HG02571 (cell line): ENCODE results near the gene TMC1.
"Not testable (repeated sequence)": the region's sequence is repeated elsewhere in the genome, so short reads cannot be mapped to it uniquely, and the experiment has no call there.

Experiments
- ATAC-seq: cut with Tn5 transposase; IDR thresholded peaks from one replicate; pipeline ENCODE4 v1.9.1; 2021; ENCODE audit warnings: mild to moderate bottlenecking, moderate library complexity; ENCODE audit not compliant: unreplicated experiment

Gene TMC1

DNA sequence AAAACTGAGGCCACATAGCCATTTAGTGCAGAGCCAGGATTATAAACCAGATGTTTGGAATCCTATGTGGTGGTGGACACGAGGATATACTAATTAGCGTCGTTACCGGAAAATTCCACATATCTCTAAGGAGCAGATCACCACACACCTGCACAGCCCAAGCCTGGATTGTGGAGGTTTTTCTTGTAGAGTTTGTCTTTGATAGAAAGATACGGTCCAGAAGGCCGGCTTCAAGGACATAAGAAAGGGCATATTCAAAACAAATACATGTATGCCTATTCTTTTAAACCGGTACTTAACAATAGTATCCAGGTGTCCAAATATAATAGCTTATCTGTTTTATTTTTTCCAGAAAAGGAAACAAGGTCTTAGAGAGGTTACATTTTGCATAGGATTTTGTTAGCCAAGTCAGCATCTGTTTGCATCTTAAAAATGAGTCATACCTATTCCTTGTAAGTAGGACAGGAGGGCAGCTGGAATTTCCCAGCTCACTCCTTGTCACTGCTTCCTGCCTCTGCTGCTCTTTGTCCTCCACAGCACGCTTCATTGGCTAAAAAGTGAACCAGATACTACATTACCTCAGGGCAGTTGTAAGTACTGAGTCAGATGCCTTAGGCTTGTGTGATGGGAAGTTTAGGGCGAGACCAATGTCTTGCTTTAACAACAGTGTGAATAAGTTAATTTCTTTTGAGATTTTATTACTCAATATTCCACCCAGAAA is 3.6 kb downstream of the TMC1 start:
- peak; percentile 39 for ATAC-seq

DNA sequence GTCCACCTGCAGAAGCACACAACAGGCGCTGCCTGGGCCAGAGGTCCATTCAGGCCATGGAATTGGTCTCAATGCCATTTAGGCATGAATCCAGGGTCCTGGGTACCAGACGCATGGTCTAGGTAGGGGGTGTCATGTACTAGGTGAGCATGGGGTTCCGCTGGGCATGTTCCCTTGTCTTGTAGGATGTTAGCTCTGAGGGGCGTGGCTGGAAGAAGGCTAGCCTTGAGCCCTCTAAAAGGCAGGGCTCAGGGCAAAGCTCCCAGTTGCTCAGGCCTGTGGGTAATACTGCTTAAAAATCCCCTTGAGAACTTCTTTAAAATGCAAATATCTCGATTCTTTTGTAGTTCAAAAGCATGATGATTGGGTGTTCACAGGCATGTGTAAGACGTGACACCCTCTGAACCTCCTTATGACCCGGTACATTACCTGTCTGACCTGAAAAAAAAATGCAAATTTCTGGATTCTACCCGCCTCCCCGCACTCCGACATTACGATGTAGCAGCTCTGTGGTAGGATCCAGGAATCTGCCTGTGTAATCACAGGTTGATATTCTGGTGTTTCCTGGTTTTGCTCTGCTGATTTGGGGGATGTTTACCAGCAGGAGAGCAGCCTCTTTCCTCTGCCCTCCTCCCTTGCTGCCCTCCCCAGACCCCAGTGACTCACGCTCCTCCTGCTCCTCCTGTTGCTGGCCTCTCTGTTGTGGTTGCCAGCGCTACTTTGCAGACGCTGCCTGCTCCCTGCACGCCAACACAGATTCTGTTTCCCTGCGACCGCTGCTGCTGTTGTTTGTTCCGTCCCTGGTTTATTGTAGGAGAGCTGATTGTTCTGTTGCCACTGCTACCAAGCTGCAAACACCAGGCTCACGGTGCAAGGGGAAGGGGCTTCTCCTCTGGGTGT is 5.7 kb downstream of the TMC1 start:
- peak; percentile 82 for ATAC-seq

DNA sequence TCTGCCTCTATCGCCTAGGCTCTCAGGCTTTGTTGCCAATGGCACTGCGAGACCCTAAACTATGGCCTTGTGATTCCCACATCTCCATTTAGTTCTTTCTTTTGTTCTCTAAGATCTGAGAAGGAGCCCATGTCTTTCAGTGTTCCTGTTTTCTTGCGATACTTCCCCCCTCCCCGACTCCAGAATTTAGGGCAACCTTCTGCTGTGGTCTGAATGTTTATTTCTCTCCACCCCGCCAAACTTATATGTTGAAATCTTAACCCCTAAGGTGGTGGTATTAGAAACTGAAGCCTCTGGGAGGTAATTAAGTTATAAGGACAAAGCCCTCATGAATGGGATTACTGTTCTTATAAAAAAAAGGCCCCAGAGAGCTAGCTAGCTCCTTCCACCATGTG is 6.4 kb downstream of the TMC1 start:
- no peak for ATAC-seq

DNA sequence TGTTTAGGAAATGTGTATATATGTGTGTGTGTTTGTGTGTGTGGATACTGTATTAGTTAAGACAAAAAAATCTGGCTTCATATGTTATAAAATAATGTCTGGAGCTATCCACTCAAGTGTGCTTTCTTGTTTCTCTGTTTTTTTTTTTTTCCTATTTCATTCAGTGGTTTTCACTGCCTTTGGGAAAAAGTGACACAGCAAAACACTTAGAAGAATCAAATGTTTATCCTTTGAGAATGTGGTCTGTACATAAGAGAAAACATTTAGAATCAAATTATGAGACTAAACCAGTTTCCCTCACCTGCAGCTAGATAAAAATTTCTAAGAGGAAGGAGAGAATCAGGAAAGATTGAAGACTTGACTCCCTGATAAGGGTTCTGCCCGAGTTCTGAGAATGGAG is 8.1 kb downstream of the TMC1 start:
- ATAC-seq = no peak

DNA sequence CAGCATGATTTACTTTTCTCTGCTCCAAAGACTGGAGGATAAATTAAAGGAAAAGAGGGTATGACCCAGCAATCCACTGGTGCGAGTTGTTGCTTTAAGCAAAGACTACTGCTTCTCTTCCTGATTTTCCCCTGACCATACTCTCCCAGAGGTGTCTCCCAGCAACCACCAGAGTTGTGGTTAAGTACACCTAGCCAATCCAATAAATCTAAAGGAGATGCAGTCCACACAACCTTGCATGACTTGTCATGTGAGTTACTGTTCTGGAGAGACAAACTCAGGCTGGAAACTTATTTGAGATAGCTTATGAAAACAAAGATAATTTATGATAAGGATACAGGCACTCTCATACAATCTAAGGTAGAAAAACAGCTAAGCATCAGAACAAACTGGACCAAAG is 11.9 kb downstream of the TMC1 start:
- ATAC-seq = no peak

DNA sequence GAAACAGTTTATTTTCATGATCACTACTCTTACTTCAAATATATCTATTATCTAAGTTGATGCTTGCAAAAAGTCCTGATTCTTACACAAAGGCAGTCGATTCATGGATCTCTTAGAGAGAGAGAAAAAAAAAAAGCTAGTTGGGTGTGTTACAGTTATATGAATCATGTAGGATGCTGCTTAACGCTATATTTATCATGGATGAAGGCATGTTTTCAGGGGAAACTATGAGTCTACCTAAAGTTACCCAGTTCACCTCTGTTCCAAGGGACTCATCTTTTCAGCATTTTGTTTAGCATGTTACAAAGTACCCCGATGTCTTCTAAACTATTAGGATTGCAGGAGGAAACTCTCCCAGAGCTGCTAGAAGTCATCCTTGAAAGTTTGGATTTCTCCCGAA is 13.5 kb downstream of the TMC1 start:
- no peak for ATAC-seq

DNA sequence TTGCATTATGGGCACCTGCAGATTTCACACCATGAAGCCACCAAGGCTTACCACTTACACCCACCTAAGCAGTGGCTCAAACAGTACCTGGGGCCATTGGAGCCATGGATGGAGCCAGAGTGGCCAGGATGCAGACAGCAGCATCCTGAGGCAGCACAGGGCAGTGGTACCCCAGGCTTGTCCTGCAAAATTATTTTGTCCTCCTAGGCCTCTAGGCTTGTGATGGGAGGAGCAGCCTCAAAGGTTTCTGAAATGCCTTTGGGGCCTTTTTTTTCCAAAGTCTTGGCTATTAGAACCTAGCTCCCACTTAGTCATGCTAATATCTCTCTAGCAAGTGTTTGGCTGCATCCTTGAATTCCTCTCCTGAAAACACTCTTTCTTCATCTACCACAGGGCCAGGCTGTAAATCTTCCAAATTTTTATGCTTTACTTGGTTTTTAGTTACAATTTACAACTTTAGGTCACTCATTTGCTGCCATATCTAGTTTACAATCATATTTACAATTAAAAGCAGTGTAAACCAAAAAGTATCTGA is 15.7 kb downstream of the TMC1 start:
- no peak for ATAC-seq

DNA sequence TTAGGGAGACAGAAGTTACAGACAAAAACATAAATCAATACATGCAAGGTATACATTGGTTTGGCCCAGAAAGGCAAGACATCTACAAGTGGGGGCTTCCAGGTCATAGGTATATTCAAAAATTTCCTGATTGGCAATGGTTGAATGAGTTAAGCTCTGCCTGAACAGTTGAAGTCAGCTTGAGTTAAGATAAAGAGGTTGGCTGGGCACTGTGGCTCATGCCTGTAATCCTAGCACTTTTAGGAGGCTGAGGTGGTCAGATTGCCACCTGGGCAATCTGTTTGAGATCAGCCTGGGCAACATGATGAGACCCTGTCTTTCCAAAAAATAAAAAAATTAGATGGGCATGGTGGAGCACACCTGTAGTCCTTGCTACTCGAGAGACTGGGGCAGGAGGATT is 16.3 kb downstream of the TMC1 start:
- ATAC-seq = no peak

DNA sequence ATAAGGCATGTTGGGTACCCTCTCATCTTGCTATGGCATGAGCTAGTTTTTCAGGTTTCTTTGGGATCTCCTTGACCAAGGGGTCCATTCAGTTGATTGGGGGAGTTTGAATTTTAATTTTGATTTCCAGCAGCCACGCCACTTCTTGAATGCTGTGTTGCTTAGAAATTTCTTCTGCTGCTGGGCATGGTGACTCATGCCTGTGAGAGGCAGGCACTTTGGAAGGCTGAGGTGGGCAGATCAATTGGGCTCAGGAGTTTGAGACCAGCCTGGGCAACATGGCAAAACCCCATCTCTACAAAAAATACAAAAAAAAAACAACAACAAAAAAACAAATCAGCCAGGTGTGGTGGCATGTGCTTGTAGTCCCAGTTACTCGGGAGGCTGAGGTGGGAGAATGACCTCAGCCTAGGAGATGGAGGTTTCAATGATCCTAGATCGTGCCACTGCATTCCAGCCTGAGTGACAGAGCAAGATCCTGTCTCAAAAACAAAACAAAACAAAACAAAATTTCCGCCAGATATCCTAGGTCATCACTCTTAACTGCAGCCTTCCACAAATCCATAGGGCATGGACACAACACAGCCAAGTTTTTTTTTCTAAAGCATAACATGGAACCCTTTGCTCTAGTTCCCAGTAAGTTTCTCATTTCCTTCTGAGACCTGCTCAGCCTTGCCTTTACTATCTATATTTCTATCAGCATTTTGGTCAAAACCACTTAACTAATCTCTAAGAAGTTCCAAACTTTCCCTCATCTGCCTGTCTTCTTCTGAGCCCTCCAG is 17.7 kb downstream of the TMC1 start:
- ATAC-seq = no peak

DNA sequence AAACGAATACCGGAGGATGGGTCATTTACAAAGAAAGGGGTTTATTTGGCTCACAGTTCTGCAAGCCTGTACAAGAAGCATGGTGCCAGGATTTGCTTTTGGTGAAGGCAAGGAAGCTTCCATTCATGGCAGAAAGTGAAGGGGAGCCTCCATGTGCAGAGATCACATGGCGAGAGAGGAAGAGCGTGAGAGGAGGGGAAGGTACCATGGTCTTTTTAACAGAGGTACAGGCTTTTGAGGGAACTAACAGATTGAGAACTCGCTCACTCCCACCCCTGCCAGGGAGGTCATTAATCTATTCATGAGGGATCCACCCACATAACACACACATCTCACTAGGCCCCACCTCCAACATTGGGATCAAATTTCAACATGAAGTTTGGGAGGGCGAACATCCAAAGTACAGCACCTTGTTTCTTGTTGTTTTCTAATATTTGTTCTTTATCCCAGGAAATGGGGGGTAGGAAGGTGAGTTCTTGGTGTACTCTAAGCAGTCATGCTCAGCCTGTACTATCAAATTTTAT is 18.5 kb downstream of the TMC1 start:
- no peak for ATAC-seq

DNA sequence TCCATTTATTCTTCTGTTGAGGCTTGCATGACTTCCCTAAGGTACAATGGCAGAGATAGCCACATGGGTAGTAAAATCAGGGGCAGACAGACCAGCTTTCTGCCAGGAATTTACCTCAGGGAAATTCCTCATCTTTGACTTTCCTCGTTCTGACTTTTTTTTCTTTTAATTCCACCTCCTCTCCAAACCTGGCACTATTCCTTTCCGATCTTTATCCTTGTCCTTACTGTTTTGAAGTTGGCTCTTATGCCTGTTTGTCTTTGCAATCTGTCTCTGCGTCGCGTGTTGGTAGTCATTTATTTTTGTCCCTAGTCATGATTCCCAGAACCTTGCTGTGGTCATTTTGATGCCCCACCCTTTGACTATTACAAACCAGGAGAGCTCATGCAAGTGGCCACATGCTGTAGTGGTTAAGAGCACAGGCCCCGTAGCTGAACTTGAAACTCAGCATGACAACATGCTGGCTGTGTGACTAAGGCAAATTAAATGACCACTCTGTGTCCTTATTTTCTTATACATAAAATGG is 19.0 kb downstream of the TMC1 start:
- ATAC-seq = no peak

DNA sequence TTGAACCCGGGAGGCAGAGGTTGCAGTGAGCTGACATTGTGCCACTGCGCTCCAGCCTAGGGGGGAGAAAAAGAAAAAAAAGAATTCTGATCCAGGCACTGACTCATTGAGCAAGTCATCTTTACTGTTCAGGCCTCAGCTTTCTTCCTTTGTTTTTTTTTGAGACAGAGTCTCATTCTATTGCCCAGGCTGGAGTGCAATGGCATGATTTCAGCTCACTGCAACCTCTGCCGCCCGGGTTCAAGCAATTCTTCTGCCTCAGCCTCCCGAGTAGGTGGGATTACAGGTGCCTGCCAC is 21.1 kb downstream of the TMC1 start:
- not testable (repeated sequence) for ATAC-seq

DNA sequence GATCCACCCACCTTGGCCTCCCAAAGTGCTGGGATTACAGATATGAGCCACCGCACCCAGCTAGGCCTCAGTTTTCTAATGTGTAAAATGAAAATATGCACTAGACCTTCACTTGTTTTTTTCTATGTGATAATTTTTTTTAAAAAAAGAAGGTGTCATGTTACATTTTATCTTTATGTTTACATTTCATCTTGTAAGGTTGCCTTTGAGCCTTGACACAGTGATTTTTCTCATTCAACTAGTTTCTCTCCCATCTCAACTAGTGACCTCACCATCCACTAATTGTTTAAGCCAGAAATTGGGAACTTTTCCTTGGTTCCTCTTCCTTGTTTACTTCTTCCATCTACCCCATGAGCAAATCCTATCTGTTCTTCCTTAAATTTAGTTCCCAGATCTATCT is 21.5 kb downstream of the TMC1 start:
- no peak for ATAC-seq

DNA sequence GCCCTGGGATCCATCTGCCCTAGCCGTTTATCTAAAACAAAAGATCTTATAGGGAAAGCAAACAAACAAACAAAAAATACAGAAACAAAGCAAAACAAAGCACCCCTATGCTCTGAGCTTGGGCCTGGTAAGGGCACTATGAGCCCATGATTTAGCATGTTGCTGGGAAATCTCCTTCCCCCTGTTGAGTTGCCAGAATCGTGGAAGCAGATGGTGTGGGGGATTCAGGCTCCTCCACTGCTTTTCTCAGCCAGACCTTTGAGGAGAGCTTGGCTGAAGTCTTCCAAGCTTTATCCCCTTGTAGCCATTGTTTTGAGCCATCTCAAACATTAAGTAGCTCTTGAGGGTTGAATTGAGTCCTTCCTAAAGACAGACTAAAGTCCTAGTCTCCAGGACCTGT is 29.9 kb downstream of the TMC1 start:
- no peak for ATAC-seq

DNA sequence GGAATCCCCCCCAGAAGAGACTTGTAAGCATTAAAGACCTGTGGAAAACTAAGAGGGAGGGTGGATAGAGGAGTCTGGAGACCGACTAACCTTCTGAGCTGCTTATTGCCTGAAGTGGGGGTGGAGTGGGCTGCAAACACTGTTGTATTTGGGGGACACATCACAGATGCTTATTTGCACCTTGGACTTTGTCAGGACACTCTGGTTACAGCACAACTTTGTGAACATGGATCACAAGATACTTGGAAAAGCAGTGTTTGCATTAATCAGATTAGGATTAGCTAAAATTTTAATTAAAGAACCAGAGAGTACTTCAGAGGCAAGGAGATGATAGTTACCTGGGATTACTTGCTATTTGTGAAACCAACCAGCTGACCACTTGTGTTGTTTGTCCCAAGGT is 30.9 kb downstream of the TMC1 start:
- ATAC-seq = no peak

DNA sequence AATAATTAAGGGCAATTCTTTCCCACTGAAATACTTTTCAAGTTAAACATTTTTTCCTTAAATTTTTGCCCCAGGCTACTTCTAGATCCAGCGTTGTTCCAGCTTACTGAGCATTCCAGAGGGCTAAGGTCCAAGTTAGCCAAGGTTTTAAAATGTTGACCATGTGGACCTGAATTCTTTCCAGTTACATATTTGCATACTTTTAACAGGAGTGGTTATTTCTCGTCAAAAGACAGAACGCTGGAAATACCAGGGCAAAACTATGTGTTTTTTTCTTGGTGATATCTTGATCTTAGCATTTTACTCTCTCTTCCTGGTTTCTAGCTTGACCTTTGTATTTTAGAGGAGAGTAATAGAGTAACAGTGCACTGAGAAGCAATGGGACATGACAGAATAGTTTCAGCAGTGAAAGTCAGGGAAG is 32.8 kb downstream of the TMC1 start:
- ATAC-seq = no peak

DNA sequence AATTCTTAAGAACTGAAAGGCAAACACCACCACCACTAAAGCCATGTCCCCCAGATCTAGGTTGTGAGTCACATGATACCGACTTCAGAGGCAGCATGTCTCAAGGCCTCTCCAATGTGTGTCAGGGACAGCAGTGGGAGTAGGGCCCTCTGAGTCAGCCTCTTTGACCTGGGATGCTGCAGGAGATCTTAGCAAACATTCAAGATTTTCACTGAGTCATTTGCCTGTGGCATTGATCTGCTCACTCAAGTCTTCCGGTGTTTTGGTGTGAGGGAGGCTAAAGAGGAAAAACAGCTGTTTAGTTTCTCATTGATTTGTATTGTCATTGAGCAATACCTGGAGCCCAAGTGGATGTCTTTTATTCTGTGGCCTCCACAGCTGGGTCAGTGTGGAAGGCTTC is 36.1 kb downstream of the TMC1 start:
- ATAC-seq = no peak

DNA sequence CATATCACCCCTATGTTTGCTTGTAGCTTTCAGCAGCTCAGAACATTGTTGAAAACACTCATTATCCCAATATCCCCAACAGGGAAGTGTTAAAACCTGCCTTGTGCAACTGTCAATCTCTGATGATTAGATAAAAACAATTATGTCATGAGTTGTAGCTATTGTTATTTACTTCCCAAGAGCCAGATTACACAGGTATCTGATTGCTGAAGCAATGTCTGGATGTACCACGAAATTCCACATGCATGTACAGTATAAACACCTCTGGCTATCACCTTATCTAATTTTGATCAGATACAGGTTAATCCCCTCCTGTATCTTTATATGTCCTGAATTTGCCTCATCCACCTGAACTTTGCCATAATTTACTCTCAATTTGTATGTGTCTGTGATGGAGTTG is 38.7 kb downstream of the TMC1 start:
- no peak for ATAC-seq

DNA sequence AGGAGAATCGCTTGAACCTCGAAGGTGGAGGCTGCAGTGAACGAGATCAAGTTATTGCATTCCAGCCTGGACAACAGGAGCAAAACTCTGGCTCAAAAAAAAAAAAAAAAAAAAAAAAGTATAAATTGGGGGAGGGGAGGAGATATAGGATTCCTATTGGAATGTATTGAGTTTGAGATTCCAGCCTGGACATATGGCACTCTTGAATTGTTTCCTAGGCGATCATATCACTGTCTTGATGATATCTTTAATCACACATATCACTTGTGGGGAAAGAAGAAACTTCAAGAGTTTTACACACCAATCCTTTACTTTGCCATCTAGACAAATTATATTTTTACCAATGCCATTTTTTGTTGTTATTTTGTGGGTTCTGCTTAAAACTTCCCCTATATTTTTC is 42.4 kb downstream of the TMC1 start:
- ATAC-seq = no peak

DNA sequence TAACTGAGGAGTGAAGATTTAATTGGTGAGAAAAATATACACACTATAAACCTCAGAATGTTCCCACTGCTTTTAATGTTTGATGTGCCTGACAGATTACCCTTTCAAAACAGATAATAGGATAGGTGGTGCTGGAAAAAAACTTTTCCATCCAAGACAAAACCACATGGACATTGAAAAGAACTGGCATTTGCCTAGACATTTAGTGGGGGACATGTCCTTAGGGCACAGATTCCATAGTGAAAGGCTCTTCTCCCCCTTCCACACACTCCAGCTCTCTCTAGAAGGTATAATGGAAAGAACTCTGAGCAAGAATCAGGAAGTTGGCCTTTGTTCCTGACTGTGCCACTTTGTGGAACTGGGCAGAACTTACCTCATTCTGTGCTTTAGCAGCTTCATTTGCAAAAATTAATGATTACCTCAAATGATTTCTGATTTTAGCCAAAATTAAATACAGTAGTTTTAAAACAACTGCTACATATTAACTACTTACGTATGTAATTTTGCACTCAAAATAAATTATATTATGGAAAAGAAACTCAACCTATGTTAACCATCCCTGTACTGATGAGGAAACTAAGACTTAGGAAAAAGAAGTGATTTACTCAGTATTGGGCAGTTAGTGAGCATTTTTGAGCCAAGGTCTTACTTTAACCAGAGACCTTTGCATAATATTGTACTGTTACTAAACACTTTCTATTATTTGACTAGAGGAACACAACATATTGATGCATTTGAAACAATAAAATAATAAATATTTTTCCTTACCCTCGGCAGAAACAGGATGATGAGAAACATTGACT is 43.3 kb downstream of the TMC1 start:
- ATAC-seq = no peak
